ENCODE data around the gene TIMM8B. TPM values are rescaled to one million over a fixed set of nuclear protein-coding genes. Genes with fewer than 3 reads are reported as not detected.

TIMM8B gene, protein sequence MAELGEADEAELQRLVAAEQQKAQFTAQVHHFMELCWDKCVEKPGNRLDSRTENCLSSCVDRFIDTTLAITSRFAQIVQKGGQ
- 28.9 TPM for total RNA-seq

DNA sequence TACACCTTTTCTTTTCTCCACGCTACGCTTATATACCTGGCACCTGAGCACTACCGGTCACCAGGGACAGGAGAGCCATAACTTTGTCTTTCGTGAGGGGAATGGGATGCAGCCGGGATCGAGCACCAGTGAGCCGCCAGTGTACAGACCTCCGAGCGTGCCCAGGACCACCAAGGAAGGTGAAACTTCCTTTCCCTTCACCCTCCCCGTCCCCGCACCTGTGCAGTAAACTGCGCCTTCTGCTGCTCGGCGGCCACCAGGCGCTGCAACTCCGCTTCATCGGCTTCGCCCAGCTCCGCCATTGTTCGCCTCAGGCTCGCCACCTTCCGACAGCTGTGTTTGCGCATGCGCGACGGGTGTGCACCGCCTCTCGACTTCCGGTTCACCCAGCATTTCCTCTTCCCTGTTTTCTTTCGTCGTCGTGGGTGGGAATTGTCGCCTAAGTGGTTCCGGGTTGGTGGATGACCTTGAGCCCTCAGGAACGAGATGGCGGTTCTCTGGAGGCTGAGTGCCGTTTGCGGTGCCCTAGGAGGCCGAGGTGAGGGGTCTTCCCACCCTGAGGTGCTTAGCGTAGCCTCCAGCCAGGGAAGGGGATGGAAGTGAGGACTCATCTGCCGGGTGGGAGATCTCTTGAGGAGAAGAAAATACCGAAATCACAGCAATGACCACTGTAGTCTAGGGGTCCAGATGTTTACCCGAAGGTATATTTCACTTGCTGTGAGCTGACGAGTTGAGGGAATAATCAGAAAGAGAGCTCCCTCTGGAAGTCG, at the start of gene TIMM8B, which contains the start of gene SDHD:
TSS of gene TIMM8B (minus strand) at position 335 of the 770 bp plus-strand sequence. CDS start at position 302, 33 bp downstream.
TSS of gene SDHD (plus strand) at position 452 of the 770 bp plus-strand sequence. CDS start at position 487, 35 bp downstream.
- Histone ChIP-seq H3K4me1 (peaks cover 5 to 23% of the 10 kb centered on the region in 2 donors), H3K4me3 (peak within 1 kb of the TSS; percentile 86 to 94), H3K27me3 (no peaks in the 10 kb centered on the region), H3K36me3 (peaks cover 56 to 67% of the 10 kb centered on the region in 2 donors), H3K9me3 (no peaks in the 10 kb centered on the region), H3K27ac (peak within 1 kb of the TSS; percentile 63 to 75)
- intact Hi-C loops (cut with DNase I) = loop anchor here (1.0 to 10.0 kb wide), 4 partner anchors 12 to 708 kb away; partner anchors contain the start of genes CFAP68, FDXACB1, NKAPD1 and PIH1D2
- peak; percentile 85 to 98 for DNase-seq (ENCODE audit: low spot score in 2 of 2)
- TF ChIP-seq, protein P1, sequence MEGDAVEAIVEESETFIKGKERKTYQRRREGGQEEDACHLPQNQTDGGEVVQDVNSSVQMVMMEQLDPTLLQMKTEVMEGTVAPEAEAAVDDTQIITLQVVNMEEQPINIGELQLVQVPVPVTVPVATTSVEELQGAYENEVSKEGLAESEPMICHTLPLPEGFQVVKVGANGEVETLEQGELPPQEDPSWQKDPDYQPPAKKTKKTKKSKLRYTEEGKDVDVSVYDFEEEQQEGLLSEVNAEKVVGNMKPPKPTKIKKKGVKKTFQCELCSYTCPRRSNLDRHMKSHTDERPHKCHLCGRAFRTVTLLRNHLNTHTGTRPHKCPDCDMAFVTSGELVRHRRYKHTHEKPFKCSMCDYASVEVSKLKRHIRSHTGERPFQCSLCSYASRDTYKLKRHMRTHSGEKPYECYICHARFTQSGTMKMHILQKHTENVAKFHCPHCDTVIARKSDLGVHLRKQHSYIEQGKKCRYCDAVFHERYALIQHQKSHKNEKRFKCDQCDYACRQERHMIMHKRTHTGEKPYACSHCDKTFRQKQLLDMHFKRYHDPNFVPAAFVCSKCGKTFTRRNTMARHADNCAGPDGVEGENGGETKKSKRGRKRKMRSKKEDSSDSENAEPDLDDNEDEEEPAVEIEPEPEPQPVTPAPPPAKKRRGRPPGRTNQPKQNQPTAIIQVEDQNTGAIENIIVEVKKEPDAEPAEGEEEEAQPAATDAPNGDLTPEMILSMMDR (IDR thresholded peaks at IDR 0.05) = peak in 2 of 3 experiments; percentile 34 to 36

DNA sequence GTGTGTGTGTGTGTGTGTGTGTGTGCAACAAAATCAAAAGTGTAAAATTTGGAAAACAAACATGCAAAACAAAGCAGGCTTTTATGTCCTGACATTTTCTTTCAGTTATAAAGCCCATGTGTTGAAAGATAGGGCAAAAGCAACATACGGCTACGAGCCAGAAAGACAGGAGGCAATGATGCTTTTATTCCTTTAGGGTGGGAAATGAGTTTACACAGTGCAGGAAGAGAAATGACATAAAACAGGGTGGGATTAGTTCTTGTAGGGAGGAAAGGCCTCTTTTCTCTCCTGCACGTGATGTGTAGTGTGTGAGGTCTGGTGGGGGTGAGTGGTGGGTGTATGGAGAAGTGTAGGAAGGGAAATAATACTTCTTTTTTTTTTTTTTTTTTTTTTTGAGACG, 47.9 kb upstream of the TIMM8B start:
- TF ChIP-seq, protein P1 (IDR thresholded peaks at IDR 0.05) = no peak
- Histone ChIP-seq H3K27ac (no peak overlapping the region), H3K9me3 (no peaks in the 10 kb centered on the region), H3K4me3 (no peak overlapping the region), H3K27me3 (no peaks in the 10 kb centered on the region), H3K36me3 (no peaks in the 10 kb centered on the region), H3K4me1 (no peaks in the 10 kb centered on the region)
- DNase-seq (ENCODE audit: low spot score in 2 of 2) = no peak
- intact Hi-C loops (cut with DNase I) = no loop called here

DNA sequence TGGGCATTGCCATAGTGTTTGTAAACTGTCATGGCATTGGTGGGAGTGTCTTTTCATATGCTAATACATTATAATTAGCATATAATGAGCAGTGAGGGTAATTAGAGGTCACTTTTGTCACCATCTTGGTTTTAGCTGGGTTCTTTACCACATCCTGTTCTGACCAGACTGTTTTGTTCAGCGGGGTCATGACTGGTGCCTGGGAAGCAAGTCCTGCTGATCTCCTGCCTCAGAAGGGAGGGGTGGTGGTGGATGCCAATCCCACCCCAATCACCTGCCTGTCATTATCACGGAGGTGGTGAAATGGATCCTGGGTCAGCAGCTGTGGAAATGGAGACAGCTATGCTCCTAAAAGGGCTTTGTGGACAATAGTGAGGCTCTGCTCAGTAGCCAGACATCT, 46.2 kb upstream of the TIMM8B start:
- Histone ChIP-seq H3K27me3 (no peaks in the 10 kb centered on the region), H3K36me3 (no peaks in the 10 kb centered on the region), H3K4me3 (no peak overlapping the region), H3K4me1 (no peaks in the 10 kb centered on the region), H3K9me3 (no peaks in the 10 kb centered on the region), H3K27ac (no peak overlapping the region)
- intact Hi-C loops (cut with DNase I) = no loop called here
- TF ChIP-seq, protein P1 (IDR thresholded peaks at IDR 0.05) = no peak
- no peak for DNase-seq (ENCODE audit: low spot score in 2 of 2)

DNA sequence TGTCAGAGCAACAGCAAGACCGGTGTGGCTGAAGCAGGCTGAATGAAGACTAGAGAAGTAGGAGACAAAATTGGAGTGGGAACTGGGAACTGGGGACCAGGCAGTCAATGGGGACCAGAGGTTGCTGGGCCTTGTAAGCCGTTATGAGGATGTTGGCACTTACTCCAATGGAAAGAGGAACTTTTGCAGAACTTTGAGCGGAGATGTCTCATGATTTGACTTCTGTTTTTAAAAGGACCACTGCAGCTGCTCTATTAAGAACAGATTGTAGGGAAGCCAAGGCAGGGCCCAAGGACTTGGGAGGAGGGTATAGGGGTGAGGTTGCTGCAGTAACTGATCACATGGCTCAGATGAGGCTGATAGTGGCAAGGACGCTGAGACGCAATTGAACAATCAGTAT, 43.1 kb upstream of the TIMM8B start:
- Histone ChIP-seq H3K27me3 (no peaks in the 10 kb centered on the region), H3K27ac (no peak overlapping the region), H3K9me3 (no peaks in the 10 kb centered on the region), H3K4me3 (no peak overlapping the region), H3K4me1 (no peaks in the 10 kb centered on the region), H3K36me3 (no peaks in the 10 kb centered on the region)
- no peak for DNase-seq (ENCODE audit: low spot score in 2 of 2)
- TF ChIP-seq, protein P1 (IDR thresholded peaks at IDR 0.05) = no peak
- intact Hi-C loops (cut with DNase I) = no loop called here

DNA sequence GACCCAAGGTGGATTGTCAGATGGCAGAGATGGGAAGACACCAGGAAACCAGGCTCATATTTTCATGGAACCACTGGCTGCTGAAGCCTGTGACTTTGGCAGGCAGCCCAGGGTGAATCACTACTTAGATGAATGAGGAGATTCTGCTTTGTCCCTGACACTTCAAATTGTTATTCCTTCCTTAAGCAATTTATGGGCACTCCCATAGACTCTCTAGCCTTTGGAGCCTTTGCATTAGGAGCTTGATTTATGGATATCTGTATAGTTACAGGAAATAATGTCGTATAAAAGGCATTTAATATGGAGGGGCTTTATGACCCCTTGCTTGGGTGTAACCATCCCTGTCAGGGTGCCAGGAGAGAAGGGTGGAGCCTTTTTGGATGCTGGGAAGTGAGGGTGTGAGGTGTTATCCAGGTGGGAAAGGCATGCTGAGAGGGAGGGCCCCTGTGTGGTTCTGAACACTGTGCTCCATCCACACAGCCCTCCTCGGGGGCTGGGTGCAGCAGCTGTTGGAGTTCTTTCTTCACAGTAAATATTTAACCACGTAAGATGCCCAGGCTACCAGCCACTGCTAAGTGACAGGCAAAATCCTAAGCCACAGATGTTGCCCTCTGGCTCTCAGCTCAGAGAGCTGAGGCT, 42.0 kb upstream of the TIMM8B start:
- no peaks in the 10 kb centered on the region for H3K27me3 ChIP-seq
- H3K4me3 ChIP-seq = no peak overlapping the region
- H3K9me3 ChIP-seq = no peaks in the 10 kb centered on the region
- H3K27ac ChIP-seq = no peak overlapping the region
- no peaks in the 10 kb centered on the region for H3K36me3 ChIP-seq
- peak in 1 of 2 donors; percentile 70 for DNase-seq (ENCODE audit: low spot score in 2 of 2)
- H3K4me1 ChIP-seq = no peaks in the 10 kb centered on the region
- intact Hi-C loops (cut with DNase I) = no loop called here
- TF ChIP-seq, protein P1 (IDR thresholded peaks at IDR 0.05) = no peak
